Nephron (organoid): Measurements from ENCODE around the gene THOC6.
A peak's percentile ranks its signal among the peaks of the same experiment; 100 is the strongest.

Experiments used
- H3K27ac Mint-ChIP-seq, 3 experiments: 2 replicates each; pipeline ENCODE4 v1.8.0; 2020; ENCODE audit warnings: mixed read lengths in 3 of 3, mild to moderate bottlenecking in 2 of 3, moderate library complexity in 1 of 3
- H3K27me3 Mint-ChIP-seq: 2 replicates; pipeline ENCODE4 v1.8.0; 2021; ENCODE audit warnings: low read depth, mild to moderate bottlenecking, moderate library complexity, mixed read lengths
- H3K36me3 Mint-ChIP-seq: 2 replicates; pipeline ENCODE4 v1.8.0; 2020; ENCODE audit warnings: low read depth, mixed read lengths
- H3K4me1 Mint-ChIP-seq: 2 replicates; pipeline ENCODE4 v1.8.0; 2020; ENCODE audit warnings: mixed read lengths
- H3K4me3 Mint-ChIP-seq, 3 experiments: 2 replicates each; pipeline ENCODE4 v1.8.0; 2020; ENCODE audit warnings: mild to moderate bottlenecking in 3 of 3, mixed read lengths in 3 of 3, moderate library complexity in 2 of 3
- H3K9me3 Mint-ChIP-seq: 2 replicates; pipeline ENCODE4 v1.8.0; 2020; ENCODE audit warnings: mixed read lengths
- TF ChIP-seq, protein P1 (sequence below), 3 experiments: fragments of 200-600 bp; sonication (generic); IDR thresholded peaks; one replicate each; pipeline ENCODE4 v1.5.0; 2021; ENCODE audit warnings: antibody characterized with exemption in 3 of 3; ENCODE audit not compliant: unreplicated experiment in 3 of 3

Gene THOC6

DNA sequence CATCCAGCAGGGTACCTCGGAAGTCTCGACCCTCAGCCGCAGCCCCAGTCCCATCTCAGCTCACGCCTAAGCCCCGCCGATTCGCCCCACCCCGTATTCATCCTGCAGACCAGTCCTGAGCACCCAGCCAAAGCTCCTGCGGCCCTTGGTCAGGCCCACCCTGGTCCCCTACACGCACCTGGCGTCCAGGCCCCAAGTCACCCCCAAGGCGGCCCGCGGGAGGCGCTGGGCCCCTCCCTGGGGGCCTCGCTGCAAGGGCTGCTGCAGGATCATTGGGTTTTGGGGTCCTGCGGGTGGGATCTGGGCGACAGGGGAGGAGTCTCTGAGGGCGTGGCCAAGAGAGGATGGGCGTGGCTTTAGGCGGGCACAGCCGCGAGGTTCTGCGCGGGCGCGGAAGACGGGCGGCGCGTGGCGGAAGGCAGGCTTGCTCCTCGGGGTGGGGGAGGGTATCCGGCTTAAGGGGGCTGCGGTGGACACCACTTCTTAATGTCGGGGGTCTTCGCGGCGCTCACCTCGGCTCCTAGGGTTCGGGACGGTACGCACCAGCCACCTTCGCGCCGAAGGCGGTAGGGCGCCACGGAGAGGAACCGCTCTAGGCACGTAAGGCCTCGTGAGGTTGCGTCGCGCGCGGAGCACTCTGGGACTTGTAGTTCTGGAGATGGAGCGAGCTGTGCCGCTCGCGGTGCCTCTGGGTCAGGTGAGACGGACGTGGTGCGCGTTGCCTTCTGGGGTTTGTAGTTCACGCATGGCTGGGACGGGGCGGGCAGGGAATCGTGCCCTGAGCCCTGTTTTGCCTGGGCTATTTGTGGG, at the start of gene THOC6, which contains the start of gene HCFC1R1:
TSS of gene THOC6 (plus strand) at position 367 of the 810 bp plus-strand sequence. CDS start at position 659, 292 bp downstream.
TSS of gene HCFC1R1 (minus strand) at position 274 of the 810 bp plus-strand sequence. CDS start at position 273, 1 bp downstream.
- Mint-ChIP-seq H3K27me3 (peaks cover 17% of the 10 kb centered on the region), H3K9me3 (no peaks in the 10 kb centered on the region), H3K4me3 (peak within 1 kb of the TSS; percentile 90 to 92 (median 92)), H3K4me1 (peaks cover 33% of the 10 kb centered on the region), H3K27ac (peak within 1 kb of the TSS; percentile 85 to 96 (median 94)), H3K36me3 (peaks cover 12% of the 10 kb centered on the region)
- TF ChIP-seq, protein P1, sequence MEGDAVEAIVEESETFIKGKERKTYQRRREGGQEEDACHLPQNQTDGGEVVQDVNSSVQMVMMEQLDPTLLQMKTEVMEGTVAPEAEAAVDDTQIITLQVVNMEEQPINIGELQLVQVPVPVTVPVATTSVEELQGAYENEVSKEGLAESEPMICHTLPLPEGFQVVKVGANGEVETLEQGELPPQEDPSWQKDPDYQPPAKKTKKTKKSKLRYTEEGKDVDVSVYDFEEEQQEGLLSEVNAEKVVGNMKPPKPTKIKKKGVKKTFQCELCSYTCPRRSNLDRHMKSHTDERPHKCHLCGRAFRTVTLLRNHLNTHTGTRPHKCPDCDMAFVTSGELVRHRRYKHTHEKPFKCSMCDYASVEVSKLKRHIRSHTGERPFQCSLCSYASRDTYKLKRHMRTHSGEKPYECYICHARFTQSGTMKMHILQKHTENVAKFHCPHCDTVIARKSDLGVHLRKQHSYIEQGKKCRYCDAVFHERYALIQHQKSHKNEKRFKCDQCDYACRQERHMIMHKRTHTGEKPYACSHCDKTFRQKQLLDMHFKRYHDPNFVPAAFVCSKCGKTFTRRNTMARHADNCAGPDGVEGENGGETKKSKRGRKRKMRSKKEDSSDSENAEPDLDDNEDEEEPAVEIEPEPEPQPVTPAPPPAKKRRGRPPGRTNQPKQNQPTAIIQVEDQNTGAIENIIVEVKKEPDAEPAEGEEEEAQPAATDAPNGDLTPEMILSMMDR (IDR thresholded peaks at IDR 0.05; ENCODE audit: unreplicated experiment in 3 of 3): no peak

DNA sequence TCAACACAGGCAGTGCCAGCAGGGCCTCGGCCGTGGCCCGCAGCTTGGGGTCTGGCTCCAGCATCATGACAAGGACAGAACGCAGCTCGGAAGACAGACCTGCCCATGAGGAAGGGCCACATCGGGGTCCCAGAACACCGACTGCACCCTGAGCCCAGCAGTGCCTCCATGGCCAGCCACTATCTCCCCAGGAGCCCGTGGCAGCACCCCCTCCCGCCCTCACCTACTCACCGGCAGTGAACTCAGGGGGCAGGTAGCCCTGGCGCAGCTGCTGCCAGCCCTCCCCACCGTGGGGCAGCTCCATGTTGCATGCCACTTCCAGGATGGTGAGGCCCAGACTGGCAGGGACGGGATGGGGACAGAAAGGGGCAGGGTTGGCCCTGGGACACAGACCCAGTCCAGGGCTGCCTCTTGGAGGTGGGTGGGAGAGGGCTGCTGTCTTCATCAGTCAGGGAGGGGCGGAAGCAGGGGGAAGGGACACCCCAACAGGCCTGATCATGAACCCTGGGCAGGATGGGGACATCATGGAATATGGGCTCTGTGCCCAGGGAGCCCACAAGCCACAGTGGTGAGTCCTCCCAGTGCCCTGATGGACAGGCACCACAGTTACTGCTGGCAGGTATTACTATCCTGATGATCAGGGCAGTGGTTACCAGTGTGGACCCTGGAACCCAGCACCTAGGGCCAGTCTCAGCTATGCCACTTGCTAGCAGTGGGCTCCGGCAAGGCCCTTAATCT, 49.3 kb upstream of the THOC6 start:
- no peak overlapping the region for H3K4me3 Mint-ChIP-seq
- H3K9me3 Mint-ChIP-seq: no peaks in the 10 kb centered on the region
- peaks cover 16% of the 10 kb centered on the region for H3K4me1 Mint-ChIP-seq
- no peaks in the 10 kb centered on the region for H3K36me3 Mint-ChIP-seq
- no peak overlapping the region for H3K27ac Mint-ChIP-seq
- TF ChIP-seq, protein P1 (IDR thresholded peaks at IDR 0.05; ENCODE audit: unreplicated experiment in 3 of 3): no peak
- H3K27me3 Mint-ChIP-seq: no peaks in the 10 kb centered on the region

DNA sequence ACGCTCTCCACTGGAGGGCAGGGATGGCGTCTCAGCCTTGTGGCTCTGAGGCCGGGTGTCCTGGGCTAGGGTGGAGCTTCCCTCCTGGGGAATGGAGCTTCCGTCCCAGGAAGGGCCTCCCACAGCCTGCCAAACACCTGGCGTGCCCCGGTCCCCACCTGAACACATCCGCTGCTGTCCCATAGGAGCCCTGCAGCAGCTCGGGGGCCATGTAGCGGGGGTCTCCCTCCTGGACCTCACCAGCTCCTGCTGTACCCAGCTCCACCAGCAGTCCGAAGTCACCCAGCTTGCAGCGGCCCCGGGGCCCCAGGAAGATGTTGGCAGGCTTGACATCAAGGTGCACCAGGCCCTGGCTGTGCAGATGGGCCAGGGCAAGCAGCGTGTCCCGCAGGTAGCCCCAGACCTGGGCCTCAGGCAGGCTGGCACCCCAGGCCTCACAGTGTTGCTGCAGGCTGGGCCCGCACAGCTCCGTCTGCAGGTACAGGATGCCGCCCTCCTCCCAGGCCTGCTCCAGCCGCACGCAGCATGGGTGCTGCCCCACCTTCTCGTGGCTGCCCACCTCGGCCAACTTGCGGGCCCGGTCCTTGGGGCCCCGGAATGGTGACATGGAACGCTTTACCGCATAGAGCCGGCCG, 48.6 kb upstream of the THOC6 start:
- Mint-ChIP-seq H3K4me1 (peaks cover 16% of the 10 kb centered on the region), H3K4me3 (no peak overlapping the region), H3K27ac (no peak overlapping the region), H3K36me3 (no peaks in the 10 kb centered on the region), H3K9me3 (no peaks in the 10 kb centered on the region), H3K27me3 (no peaks in the 10 kb centered on the region)
- TF ChIP-seq, protein P1 (IDR thresholded peaks at IDR 0.05; ENCODE audit: unreplicated experiment in 3 of 3): no peak

DNA sequence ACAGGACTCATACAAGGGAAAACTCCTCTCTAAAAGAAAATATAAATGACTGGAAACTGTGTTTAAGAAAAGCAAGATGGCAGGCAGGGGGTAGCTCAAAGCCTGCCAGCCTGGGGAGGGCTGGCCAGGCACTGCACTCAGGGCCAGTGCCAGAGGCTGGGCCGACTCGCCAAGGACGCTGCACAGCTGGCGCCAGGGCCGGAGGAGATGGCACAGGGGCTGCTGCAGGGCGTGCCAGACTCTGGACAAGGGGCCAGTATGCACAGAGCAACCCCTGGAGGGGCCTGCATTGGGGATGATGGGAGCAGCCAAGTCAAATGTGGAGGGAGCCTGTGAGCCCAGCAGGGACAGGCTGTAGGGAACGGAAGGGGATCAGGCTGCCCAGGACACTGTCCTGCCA, 47.6 kb upstream of the THOC6 start:
- Mint-ChIP-seq H3K27ac (no peak overlapping the region), H3K36me3 (no peaks in the 10 kb centered on the region), H3K27me3 (no peaks in the 10 kb centered on the region), H3K9me3 (no peaks in the 10 kb centered on the region), H3K4me1 (peaks cover 19% of the 10 kb centered on the region), H3K4me3 (peak overlapping the region in 1 of 3 experiments; percentile 41)
- TF ChIP-seq, protein P1 (IDR thresholded peaks at IDR 0.05; ENCODE audit: unreplicated experiment in 3 of 3): no peak

DNA sequence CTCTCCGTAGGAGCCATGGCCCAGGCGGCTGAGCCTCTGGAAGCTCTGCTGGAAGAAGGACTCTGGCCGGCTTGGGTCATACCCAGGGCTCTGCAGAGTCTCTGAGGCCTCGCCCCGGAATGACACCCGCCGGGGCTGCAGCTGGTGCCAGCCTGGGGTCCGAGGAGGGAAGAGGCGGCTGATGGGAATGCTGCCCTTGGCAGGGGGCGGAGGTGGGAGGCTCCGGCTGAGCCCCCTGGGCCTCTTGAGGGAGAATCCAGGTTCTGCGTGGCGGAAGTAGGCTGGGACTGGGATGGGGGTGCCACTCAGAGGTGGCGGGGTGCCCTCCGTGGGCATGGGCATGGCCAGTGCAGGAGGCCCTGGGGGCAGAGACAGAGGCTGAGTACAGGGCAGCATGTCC, 47.2 kb upstream of the THOC6 start:
- Mint-ChIP-seq H3K4me3 (peak overlapping the region; percentile 29 to 68 (median 61)), H3K9me3 (no peaks in the 10 kb centered on the region)

More for the DNA sequence above, 47.2 kb upstream of the THOC6 start:
- Mint-ChIP-seq H3K27ac (no peak overlapping the region), H3K36me3 (no peaks in the 10 kb centered on the region), H3K27me3 (peaks cover 3% of the 10 kb centered on the region), H3K4me1 (peaks cover 24% of the 10 kb centered on the region)
- TF ChIP-seq, protein P1 (IDR thresholded peaks at IDR 0.05; ENCODE audit: unreplicated experiment in 3 of 3): no peak
